Endothelial cell of umbilical vein (primary cell): Measurements from ENCODE around the gene GNAQ.

Experiments used
- GATA2 ChIP-seq: IDR thresholded peaks from 2 replicates; pipeline ENCODE4 v1.7.0; 2011; ENCODE audit warnings: low read depth, mild to moderate bottlenecking, moderate library complexity, mixed read lengths, low read length; ENCODE audit not compliant: insufficient read length, insufficient read depth
- MYC ChIP-seq: IDR thresholded peaks from one replicate; pipeline ENCODE4 v1.6.1; 2011; ENCODE audit warnings: mild to moderate bottlenecking, low read depth, low read length
- POLR2A ChIP-seq: IDR thresholded peaks from 2 replicates; pipeline ENCODE4 v1.6.1; 2012; ENCODE audit warnings: low read depth, mild to moderate bottlenecking, control low read depth, low read length
- POLR2AphosphoS5 ChIP-seq: IDR thresholded peaks from 2 replicates; pipeline ENCODE4 v1.6.1; 2012; ENCODE audit warnings: low read depth, mild to moderate bottlenecking, control low read depth, low read length, moderate library complexity; ENCODE audit not compliant: insufficient read depth
- TF ChIP-seq, protein P1 (sequence below), 2 donors: IDR thresholded peaks; 1 replicate in 1 of 2; 2 replicates in 1 of 2; pipeline ENCODE4 v1.5.1; 2011; ENCODE audit warnings: low read length in 2 of 2, mild to moderate bottlenecking in 2 of 2, moderate library complexity in 2 of 2, control low read depth in 1 of 2, inconsistent platforms in 1 of 2, low read depth in 1 of 2; ENCODE audit not compliant: insufficient read depth in 1 of 2; ENCODE audit errors: extremely low read depth in 1 of 2

- TF ChIP-seq MYC (no peak), POLR2A (no peak), GATA2 (no peak), POLR2AphosphoS5 (no peak)
- TF ChIP-seq, protein P1, sequence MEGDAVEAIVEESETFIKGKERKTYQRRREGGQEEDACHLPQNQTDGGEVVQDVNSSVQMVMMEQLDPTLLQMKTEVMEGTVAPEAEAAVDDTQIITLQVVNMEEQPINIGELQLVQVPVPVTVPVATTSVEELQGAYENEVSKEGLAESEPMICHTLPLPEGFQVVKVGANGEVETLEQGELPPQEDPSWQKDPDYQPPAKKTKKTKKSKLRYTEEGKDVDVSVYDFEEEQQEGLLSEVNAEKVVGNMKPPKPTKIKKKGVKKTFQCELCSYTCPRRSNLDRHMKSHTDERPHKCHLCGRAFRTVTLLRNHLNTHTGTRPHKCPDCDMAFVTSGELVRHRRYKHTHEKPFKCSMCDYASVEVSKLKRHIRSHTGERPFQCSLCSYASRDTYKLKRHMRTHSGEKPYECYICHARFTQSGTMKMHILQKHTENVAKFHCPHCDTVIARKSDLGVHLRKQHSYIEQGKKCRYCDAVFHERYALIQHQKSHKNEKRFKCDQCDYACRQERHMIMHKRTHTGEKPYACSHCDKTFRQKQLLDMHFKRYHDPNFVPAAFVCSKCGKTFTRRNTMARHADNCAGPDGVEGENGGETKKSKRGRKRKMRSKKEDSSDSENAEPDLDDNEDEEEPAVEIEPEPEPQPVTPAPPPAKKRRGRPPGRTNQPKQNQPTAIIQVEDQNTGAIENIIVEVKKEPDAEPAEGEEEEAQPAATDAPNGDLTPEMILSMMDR (IDR thresholded peaks at IDR 0.05; ENCODE audit: extremely low read depth in 1 of 2, insufficient read depth in 1 of 2, low read depth in 1 of 2, low read length in 2 of 2): no peak
Measured at GRCh38 chr9:77794985-77795384, 236.6 kb downstream of the GNAQ start.
